Hepatocyte (in vitro differentiated cells): ENCODE measurements around the gene CENPK. TPM values are rescaled to one million over a fixed set of nuclear protein-coding genes. Genes with fewer than 3 reads are reported as not detected.
A peak's percentile ranks its signal among the peaks of the same experiment; 100 is the strongest.

Source experiments
- DNase-seq: peaks from one replicate; pipeline ENCODE4 v3.0.0-alpha.2; 2016; ENCODE audit warnings: low spot score
- H2AFZ ChIP-seq: fragments of 200-600 bp; sonication (generic); 2 replicates; pipeline ENCODE4 v1.6.0; 2016; ENCODE audit warnings: antibody characterized with exemption, mild to moderate bottlenecking
- H3K27ac ChIP-seq: fragments of 200-600 bp; sonication (generic); 2 replicates; pipeline ENCODE4 v1.5.1; 2016; ENCODE audit warnings: mild to moderate bottlenecking
- H3K27me3 ChIP-seq: fragments of 200-600 bp; sonication (generic); 2 replicates; pipeline ENCODE4 v1.6.1; 2016
- H3K36me3 ChIP-seq: fragments of 200-600 bp; sonication (generic); replicated peaks from 2 replicates; pipeline ENCODE4 v1.5.1; 2016; ENCODE audit warnings: low read depth; ENCODE audit not compliant: insufficient read depth
- H3K4me1 ChIP-seq: fragments of 200-600 bp; sonication (generic); 2 replicates; pipeline ENCODE4 v1.5.1; 2016; ENCODE audit warnings: mild to moderate bottlenecking, moderate library complexity; ENCODE audit not compliant: insufficient read depth
- H3K4me2 ChIP-seq: fragments of 200-600 bp; sonication (generic); 2 replicates; pipeline ENCODE4 v1.6.0; 2016
- H3K4me3 ChIP-seq: fragments of 200-600 bp; sonication (generic); 2 replicates; pipeline ENCODE4 v1.5.1; 2016; ENCODE audit warnings: mild to moderate bottlenecking
- H3K79me2 ChIP-seq: fragments of 200-600 bp; sonication (generic); 2 replicates; pipeline ENCODE4 v1.6.0; 2017; ENCODE audit warnings: mild to moderate bottlenecking
- H3K9me2 ChIP-seq: fragments of 200-600 bp; sonication (generic); replicated peaks from 2 replicates; pipeline ENCODE4 v1.6.0; 2017; ENCODE audit warnings: mild to moderate bottlenecking; ENCODE audit not compliant: insufficient read depth
- H3K9me3 ChIP-seq: fragments of 200-600 bp; sonication (generic); 2 replicates; pipeline ENCODE4 v1.5.1; 2016; ENCODE audit warnings: low read depth, mild to moderate bottlenecking
- H4K20me1 ChIP-seq: fragments of 200-600 bp; sonication (generic); 2 replicates; pipeline ENCODE4 v1.6.0; 2016; ENCODE audit warnings: mild to moderate bottlenecking; ENCODE audit not compliant: insufficient read depth, poor library complexity, severe bottlenecking
- EZH2 ChIP-seq: fragments of 200-600 bp; sonication (generic); IDR thresholded peaks from 2 replicates; pipeline ENCODE4 v1.6.1; 2016; ENCODE audit warnings: antibody characterized with exemption, mild to moderate bottlenecking, borderline replicate concordance
- EZH2phosphoT487 ChIP-seq: fragments of 200-600 bp; sonication (generic); IDR thresholded peaks from one replicate; pipeline ENCODE4 v1.6.1; 2018; ENCODE audit warnings: antibody characterized with exemption, mild to moderate bottlenecking, low read depth, moderate library complexity; ENCODE audit not compliant: unreplicated experiment, severe bottlenecking
- WGBS: methylation state at CpG from one replicate; pipeline ENCODE4 v1.1.6; 2016; ENCODE audit warnings: low lambda C conversion rate; ENCODE audit errors: missing lambda C conversion rate; 5-methylcytosine and 5-hydroxymethylcytosine counted together
- polyA plus RNA-seq: library from polyadenylated mRNA; unstranded; fragments of >200 nt; fragmentation: Nextera tagmentation; extraction: Ambion mirVana; gene quantifications from 2 replicates; pipeline ENCODE4 v1.2.1, GENCODE V29; 2016
- total RNA-seq: library from RNA; depleted of rRNA; stranded (reverse); fragments of >200 nt; gene quantifications from 2 replicates; pipeline ENCODE4 v1.2.3, GENCODE V29; 2014
- TF ChIP-seq, protein P1 (sequence below): fragments of 200-600 bp; sonication (generic); IDR thresholded peaks from 2 replicates; pipeline ENCODE4 v1.5.1; 2016; ENCODE audit warnings: antibody characterized with exemption, mild to moderate bottlenecking; ENCODE audit not compliant: poor library complexity

Gene CENPK
- total and polyA plus RNA-seq, 2 experiments from 2014 or later, result 11.4 to 15.5 TPM

DNA sequence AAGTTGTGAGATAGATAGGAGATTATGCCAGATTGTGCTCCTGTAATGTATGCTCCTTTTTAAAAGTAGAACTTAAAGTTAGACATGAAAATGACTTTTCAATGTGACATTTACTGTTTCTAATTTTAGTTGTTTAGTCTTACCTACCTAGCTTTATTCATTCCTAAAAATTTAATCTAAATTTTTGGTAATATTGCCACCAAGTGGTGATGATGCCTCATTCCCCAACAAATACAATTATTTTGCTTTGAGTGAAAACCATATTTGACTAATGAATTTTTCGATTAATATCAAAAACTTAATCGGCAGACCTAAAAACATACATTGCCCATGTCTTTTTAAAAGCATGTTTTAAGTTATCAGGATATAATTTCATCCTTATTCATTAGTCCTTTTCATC is 25.7 kb upstream of the CENPK start:
- Histone ChIP-seq H3K4me2 (no peak overlapping the region), H3K36me3 (no peaks in the 10 kb centered on the region), H3K79me2 (no peaks in the 10 kb centered on the region), H3K27me3 (no peaks in the 10 kb centered on the region), H3K27ac (no peak overlapping the region), H4K20me1 (no peaks in the 10 kb centered on the region), H2AFZ (no peak overlapping the region), H3K4me1 (no peaks in the 10 kb centered on the region), H3K4me3 (no peak overlapping the region), H3K9me3 (no peaks in the 10 kb centered on the region), H3K9me2 (no peaks in the 10 kb centered on the region)
- no peak for DNase-seq
- TF ChIP-seq EZH2 (no peak), EZH2phosphoT487 (no peak)
- TF ChIP-seq, protein P1, sequence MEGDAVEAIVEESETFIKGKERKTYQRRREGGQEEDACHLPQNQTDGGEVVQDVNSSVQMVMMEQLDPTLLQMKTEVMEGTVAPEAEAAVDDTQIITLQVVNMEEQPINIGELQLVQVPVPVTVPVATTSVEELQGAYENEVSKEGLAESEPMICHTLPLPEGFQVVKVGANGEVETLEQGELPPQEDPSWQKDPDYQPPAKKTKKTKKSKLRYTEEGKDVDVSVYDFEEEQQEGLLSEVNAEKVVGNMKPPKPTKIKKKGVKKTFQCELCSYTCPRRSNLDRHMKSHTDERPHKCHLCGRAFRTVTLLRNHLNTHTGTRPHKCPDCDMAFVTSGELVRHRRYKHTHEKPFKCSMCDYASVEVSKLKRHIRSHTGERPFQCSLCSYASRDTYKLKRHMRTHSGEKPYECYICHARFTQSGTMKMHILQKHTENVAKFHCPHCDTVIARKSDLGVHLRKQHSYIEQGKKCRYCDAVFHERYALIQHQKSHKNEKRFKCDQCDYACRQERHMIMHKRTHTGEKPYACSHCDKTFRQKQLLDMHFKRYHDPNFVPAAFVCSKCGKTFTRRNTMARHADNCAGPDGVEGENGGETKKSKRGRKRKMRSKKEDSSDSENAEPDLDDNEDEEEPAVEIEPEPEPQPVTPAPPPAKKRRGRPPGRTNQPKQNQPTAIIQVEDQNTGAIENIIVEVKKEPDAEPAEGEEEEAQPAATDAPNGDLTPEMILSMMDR, result peak; percentile 23
- 94% methylated on average over 2 of the region's 2 CpGs for WGBS

DNA sequence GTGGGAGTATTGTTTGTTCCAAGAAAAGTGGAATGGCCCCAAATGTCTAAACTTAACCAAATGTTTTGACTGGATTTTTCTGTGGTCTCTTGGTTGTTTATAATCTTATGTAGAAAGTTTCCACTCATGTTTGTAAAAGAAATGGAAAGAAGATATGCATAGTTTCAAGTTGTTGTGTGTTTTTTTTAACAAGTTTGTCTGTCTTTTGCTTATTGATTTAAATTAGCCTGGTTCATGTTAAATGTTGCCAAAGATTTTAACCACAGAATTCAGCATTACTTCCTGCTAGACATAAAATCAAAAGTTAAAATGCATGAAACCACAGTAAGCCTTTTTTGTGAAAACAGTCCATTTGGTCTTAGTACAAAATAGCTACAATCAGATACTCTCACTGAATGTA is 14.2 kb upstream of the CENPK start:
- peaks cover 4% of the 10 kb centered on the region for H3K79me2 ChIP-seq
- H3K4me1 ChIP-seq, result no peaks in the 10 kb centered on the region
- H4K20me1 ChIP-seq, result no peaks in the 10 kb centered on the region
- TF ChIP-seq, protein P1, result no peak
- TF ChIP-seq EZH2 (no peak), EZH2phosphoT487 (no peak)
- H3K9me3 ChIP-seq, result no peaks in the 10 kb centered on the region
- H3K4me3 ChIP-seq, result no peak overlapping the region
- H3K4me2 ChIP-seq, result no peak overlapping the region
- no peak overlapping the region for H2AFZ ChIP-seq
- H3K36me3 ChIP-seq, result peaks cover 6% of the 10 kb centered on the region
- no peak overlapping the region for H3K27ac ChIP-seq
- H3K9me2 ChIP-seq, result no peaks in the 10 kb centered on the region
- DNase-seq, result no peak
- no peaks in the 10 kb centered on the region for H3K27me3 ChIP-seq

DNA sequence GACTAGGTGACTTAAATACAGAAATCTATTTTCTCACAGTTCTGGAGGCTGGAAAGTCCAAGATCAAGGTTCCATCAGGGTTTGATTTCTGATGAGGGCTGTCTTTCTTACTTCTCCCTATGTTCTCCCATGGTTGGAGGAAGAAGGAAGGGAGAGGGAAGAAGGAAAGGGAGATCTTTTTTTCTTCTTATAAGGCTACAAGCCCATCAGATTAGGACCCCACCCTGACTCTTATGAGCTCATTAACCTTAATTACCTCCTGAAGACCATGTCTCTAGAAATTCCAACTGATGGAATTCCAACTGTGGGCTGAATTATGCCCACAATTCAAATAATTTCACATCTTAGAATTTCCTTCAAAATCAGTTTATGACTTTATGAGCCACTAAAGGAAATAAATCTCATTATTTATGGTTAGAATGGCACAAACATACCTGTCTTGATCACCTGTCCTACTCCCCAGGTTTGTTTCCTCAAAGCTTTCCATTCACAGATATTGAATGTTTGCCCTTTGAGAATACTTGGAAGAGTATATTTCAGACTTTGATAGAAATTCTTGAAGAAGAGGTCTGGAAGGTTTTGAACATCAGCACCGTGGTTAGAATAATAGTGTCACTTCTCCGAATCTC is 7.7 kb upstream of the CENPK start:
- Histone ChIP-seq H3K36me3 (no peaks in the 10 kb centered on the region), H3K9me3 (no peaks in the 10 kb centered on the region)
- 97% methylated on average over 2 of the region's 2 CpGs for WGBS

More for the DNA sequence above, 7.7 kb upstream of the CENPK start:
- Histone ChIP-seq H3K27me3 (no peaks in the 10 kb centered on the region), H2AFZ (no peak overlapping the region), H3K4me1 (no peaks in the 10 kb centered on the region), H4K20me1 (no peaks in the 10 kb centered on the region), H3K79me2 (peaks cover 30% of the 10 kb centered on the region), H3K4me3 (no peak overlapping the region), H3K4me2 (no peak overlapping the region), H3K9me2 (no peaks in the 10 kb centered on the region), H3K27ac (no peak overlapping the region)
- TF ChIP-seq, protein P1, result no peak
- TF ChIP-seq EZH2phosphoT487, result no peak
- TF ChIP-seq EZH2, result no peak
- no peak for DNase-seq
